ENCODE data around the gene LAMA3.

Gene LAMA3

GRCh38 chr18:23793985-23794867 lies 105.0 kb downstream of the LAMA3 start:
- DNase-seq: no peak

GRCh38 chr18:23798249-23798648 lies 109.0 kb downstream of the LAMA3 start:
- DNase-seq: no peak

- no peak for DNase-seq
These were observed 109.6 kb downstream of the LAMA3 start for GRCh38 chr18:23798824-23799223.

GRCh38 chr18:23799540-23799939 lies 110.3 kb downstream of the LAMA3 start:
- no peak for DNase-seq

- no peak for DNase-seq
These were observed 111.6 kb downstream of the LAMA3 start for GRCh38 chr18:23800902-23801301.

GRCh38 chr18:23802817-23803216 lies 113.6 kb downstream of the LAMA3 start:
- no peak for DNase-seq

- no peak for DNase-seq
These were observed 114.5 kb downstream of the LAMA3 start for GRCh38 chr18:23803755-23804154.

GRCh38 chr18:23805898-23806297 lies 116.6 kb downstream of the LAMA3 start:
- DNase-seq: no peak

- DNase-seq: no peak
These were observed 120.2 kb downstream of the LAMA3 start for GRCh38 chr18:23809415-23809814.

- no peak for DNase-seq
These were observed 121.1 kb downstream of the LAMA3 start for GRCh38 chr18:23810396-23810795.

GRCh38 chr18:23811176-23811575 lies 121.9 kb downstream of the LAMA3 start:
- no peak for DNase-seq

- DNase-seq: no peak
These were observed 123.5 kb downstream of the LAMA3 start for GRCh38 chr18:23812546-23813440.

GRCh38 chr18:23814991-23815614 lies 125.8 kb downstream of the LAMA3 start:
- no peak for DNase-seq

- no peak for DNase-seq
These were observed 126.8 kb downstream of the LAMA3 start for GRCh38 chr18:23816021-23816420.

GRCh38 chr18:23816740-23817139 lies 127.5 kb downstream of the LAMA3 start:
- no peak for DNase-seq

GRCh38 chr18:23819001-23819400 lies 129.7 kb downstream of the LAMA3 start:
- DNase-seq: no peak

- no peak for DNase-seq
These were observed 133.5 kb downstream of the LAMA3 start for GRCh38 chr18:23822590-23823385.

- no peak for DNase-seq
These were observed 135.0 kb downstream of the LAMA3 start for GRCh38 chr18:23824240-23824639.

GRCh38 chr18:23824669-23825068 lies 135.4 kb downstream of the LAMA3 start:
- DNase-seq: no peak

- DNase-seq: no peak
These were observed 136.2 kb downstream of the LAMA3 start for GRCh38 chr18:23825496-23825895.

GRCh38 chr18:23825978-23826405 lies 136.7 kb downstream of the LAMA3 start:
- DNase-seq: no peak

GRCh38 chr18:23826850-23827620 lies 137.8 kb downstream of the LAMA3 start:
- DNase-seq: no peak
